Suprapubic skin (tissue), 4 donors: ENCODE measurements around the gene FAP. TPM values are rescaled to one million over a fixed set of nuclear protein-coding genes. Genes with fewer than 3 reads are reported as not detected.
A peak's percentile ranks its signal among the peaks of the same experiment; 100 is the strongest.

Experiments
- DNase-seq, 2 donors: peaks; one replicate each; pipeline ENCODE4 v3.0.0-alpha.2; 2019; ENCODE audit warnings: low spot score in 2 of 2
- H3K27ac ChIP-seq: fragments of 200-600 bp; sonication (generic); one replicate; pipeline ENCODE4 v1.5.1; 2019
- H3K27me3 ChIP-seq: fragments of 200-600 bp; sonication (generic); one replicate; pipeline ENCODE4 v1.5.1; 2019
- H3K36me3 ChIP-seq: fragments of 200-600 bp; sonication (generic); one replicate; pipeline ENCODE4 v1.5.1; 2019
- H3K4me1 ChIP-seq: fragments of 200-600 bp; sonication (generic); one replicate; pipeline ENCODE4 v1.5.1; 2019
- H3K4me3 ChIP-seq: fragments of 200-600 bp; sonication (generic); one replicate; pipeline ENCODE4 v1.5.1; 2019; ENCODE audit warnings: mild to moderate bottlenecking
- H3K9me3 ChIP-seq: fragments of 200-600 bp; sonication (generic); one replicate; pipeline ENCODE4 v1.5.1; 2019
- CTCF ChIP-seq, 2 donors: fragments of 200-600 bp in 1 of 2; fragments of 450-650 bp in 1 of 2; sonication (generic) in 1 of 2; IDR thresholded peaks; one replicate each; pipeline ENCODE4 v1.5.1; 2016 to 2019; ENCODE audit warnings: antibody characterized with exemption in 2 of 2, mild to moderate bottlenecking in 1 of 2, moderate library complexity in 1 of 2
- EP300 ChIP-seq: sonication (generic); formaldehyde crosslinking; IDR thresholded peaks from one replicate; pipeline ENCODE4 v1.6.1; 2017; ENCODE audit warnings: antibody characterized with exemption
- POLR2A ChIP-seq, 2 donors: fragments of 450-650 bp; IDR thresholded peaks; one replicate each; pipeline ENCODE4 v1.6.1; 2017; ENCODE audit warnings: antibody characterized with exemption in 2 of 2, mild to moderate bottlenecking in 2 of 2, moderate library complexity in 2 of 2
- POLR2AphosphoS5 ChIP-seq, 3 donors: sonication (generic); formaldehyde crosslinking; IDR thresholded peaks; one replicate each; pipeline ENCODE4 v1.6.1; 2017; ENCODE audit warnings: antibody characterized with exemption in 3 of 3
- WGBS: methylation state at CpG from one replicate; pipeline ENCODE4 v1.1.5; 2018; 5-methylcytosine and 5-hydroxymethylcytosine counted together
- total RNA-seq, 4 donors: library from RNA; depleted of rRNA; stranded (reverse); fragments of >200 nt; gene quantifications; one replicate each; pipeline ENCODE4 v1.1.0, GENCODE V29; 2016

The FAP gene
- total RNA-seq, 4 donors from 2014 or later, result 1.8 to 4.5 (median 2.8) TPM

- H3K27ac ChIP-seq, result no peak overlapping the region
Observed at GRCh38 chr2:162232027-162232426, 11.2 kb downstream of the FAP start.

GRCh38 chr2:162230761-162231160 lies 12.5 kb downstream of the FAP start:
- H3K4me1 ChIP-seq, result peaks cover 3% of the 10 kb centered on the region
- H3K27ac ChIP-seq, result no peak overlapping the region
- H3K27me3 ChIP-seq, result no peaks in the 10 kb centered on the region
- TF ChIP-seq POLR2A (IDR thresholded peaks at IDR 0.05), result no peak
- no peak overlapping the region for H3K4me3 ChIP-seq
- WGBS, result 83% methylated on average over 1 of the region's 1 CpG
- H3K9me3 ChIP-seq, result no peaks in the 10 kb centered on the region
- no peaks in the 10 kb centered on the region for H3K36me3 ChIP-seq
- no peak for DNase-seq

More at GRCh38 chr2:162232027-162232426, 11.2 kb downstream of the FAP start:
- TF ChIP-seq EP300, result no peak
- no peak for TF ChIP-seq POLR2A (IDR thresholded peaks at IDR 0.05)
- TF ChIP-seq POLR2AphosphoS5 (IDR thresholded peaks at IDR 0.05), result no peak
- no peak for TF ChIP-seq CTCF (IDR thresholded peaks at IDR 0.05)
- 55% methylated on average over 2 of the region's 2 CpGs for WGBS
- no peak for DNase-seq
- Histone ChIP-seq H3K4me3 (no peak overlapping the region), H3K36me3 (no peaks in the 10 kb centered on the region), H3K9me3 (no peaks in the 10 kb centered on the region), H3K27me3 (no peaks in the 10 kb centered on the region), H3K4me1 (peaks cover 3% of the 10 kb centered on the region)

GRCh38 chr2:162226836-162227235 lies 16.4 kb downstream of the FAP start:
- Histone ChIP-seq H3K4me3 (no peak overlapping the region), H3K9me3 (no peaks in the 10 kb centered on the region), H3K36me3 (no peaks in the 10 kb centered on the region), H3K27me3 (no peaks in the 10 kb centered on the region), H3K27ac (no peak overlapping the region), H3K4me1 (peaks cover 4% of the 10 kb centered on the region)
- DNase-seq, result no peak
- TF ChIP-seq POLR2A (IDR thresholded peaks at IDR 0.05) (no peak), CTCF (IDR thresholded peaks at IDR 0.05) (no peak), EP300 (no peak), POLR2AphosphoS5 (IDR thresholded peaks at IDR 0.05) (no peak)

GRCh38 chr2:162221064-162221463 lies 22.2 kb downstream of the FAP start:
- 61% methylated on average over 10 of the region's 11 CpGs for WGBS
- Histone ChIP-seq H3K27ac (no peak overlapping the region), H3K9me3 (no peaks in the 10 kb centered on the region), H3K27me3 (no peaks in the 10 kb centered on the region), H3K36me3 (no peaks in the 10 kb centered on the region), H3K4me3 (no peak overlapping the region), H3K4me1 (peaks cover 20% of the 10 kb centered on the region)
- DNase-seq, result peak; percentile 79 to 83
- TF ChIP-seq POLR2A (IDR thresholded peaks at IDR 0.05) (no peak), EP300 (no peak), POLR2AphosphoS5 (IDR thresholded peaks at IDR 0.05) (no peak), CTCF (IDR thresholded peaks at IDR 0.05) (peak; percentile 42 to 80)

- H3K27ac ChIP-seq, result no peak overlapping the region
- H3K4me1 ChIP-seq, result peaks cover 20% of the 10 kb centered on the region
- H3K27me3 ChIP-seq, result no peaks in the 10 kb centered on the region
- DNase-seq, result no peak
- TF ChIP-seq CTCF (IDR thresholded peaks at IDR 0.05), result no peak
- no peak for TF ChIP-seq EP300
- no peak for TF ChIP-seq POLR2A (IDR thresholded peaks at IDR 0.05)
- no peak for TF ChIP-seq POLR2AphosphoS5 (IDR thresholded peaks at IDR 0.05)
- 40% methylated on average over 1 of the region's 1 CpG for WGBS
- no peaks in the 10 kb centered on the region for H3K36me3 ChIP-seq
- no peaks in the 10 kb centered on the region for H3K9me3 ChIP-seq
- no peak overlapping the region for H3K4me3 ChIP-seq
Observed at GRCh38 chr2:162220368-162220767, 22.9 kb downstream of the FAP start.

- DNase-seq, result no peak
- no peak for TF ChIP-seq POLR2A (IDR thresholded peaks at IDR 0.05)
- TF ChIP-seq EP300, result no peak
- TF ChIP-seq CTCF (IDR thresholded peaks at IDR 0.05), result no peak
- no peak for TF ChIP-seq POLR2AphosphoS5 (IDR thresholded peaks at IDR 0.05)
Observed at GRCh38 chr2:162219426-162219825, 23.8 kb downstream of the FAP start.

More at GRCh38 chr2:162219426-162219825, 23.8 kb downstream of the FAP start:
- Histone ChIP-seq H3K27me3 (no peaks in the 10 kb centered on the region), H3K4me3 (no peak overlapping the region), H3K36me3 (no peaks in the 10 kb centered on the region), H3K4me1 (peaks cover 20% of the 10 kb centered on the region), H3K9me3 (no peaks in the 10 kb centered on the region), H3K27ac (no peak overlapping the region)
- 65% methylated on average over 4 of the region's 4 CpGs for WGBS
